Measurements from ENCODE around the gene ABCG2.

The ABCG2 gene

DNA sequence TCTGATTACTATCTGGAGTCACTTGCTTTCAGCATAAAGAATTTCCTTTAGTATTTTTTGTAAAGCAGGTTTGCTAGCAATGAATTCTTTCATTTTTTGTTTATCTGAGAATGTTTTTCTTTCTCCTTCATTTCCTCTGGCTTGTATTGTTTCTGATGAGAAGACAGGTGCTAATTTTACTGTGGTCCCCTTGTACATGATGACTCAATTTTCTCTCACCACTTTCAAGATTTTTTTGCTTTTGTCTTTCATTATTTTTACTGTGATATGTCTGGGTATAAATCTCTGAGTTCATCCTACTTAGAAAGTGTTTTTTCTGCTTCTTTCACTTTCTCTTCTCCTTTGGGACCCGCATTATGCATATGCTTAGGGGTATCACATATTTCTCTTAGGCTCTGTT is 88.4 kb downstream of the ABCG2 start:
- DNase-seq (ENCODE audit: low spot score): no peak
- TF ChIP-seq, protein P1, sequence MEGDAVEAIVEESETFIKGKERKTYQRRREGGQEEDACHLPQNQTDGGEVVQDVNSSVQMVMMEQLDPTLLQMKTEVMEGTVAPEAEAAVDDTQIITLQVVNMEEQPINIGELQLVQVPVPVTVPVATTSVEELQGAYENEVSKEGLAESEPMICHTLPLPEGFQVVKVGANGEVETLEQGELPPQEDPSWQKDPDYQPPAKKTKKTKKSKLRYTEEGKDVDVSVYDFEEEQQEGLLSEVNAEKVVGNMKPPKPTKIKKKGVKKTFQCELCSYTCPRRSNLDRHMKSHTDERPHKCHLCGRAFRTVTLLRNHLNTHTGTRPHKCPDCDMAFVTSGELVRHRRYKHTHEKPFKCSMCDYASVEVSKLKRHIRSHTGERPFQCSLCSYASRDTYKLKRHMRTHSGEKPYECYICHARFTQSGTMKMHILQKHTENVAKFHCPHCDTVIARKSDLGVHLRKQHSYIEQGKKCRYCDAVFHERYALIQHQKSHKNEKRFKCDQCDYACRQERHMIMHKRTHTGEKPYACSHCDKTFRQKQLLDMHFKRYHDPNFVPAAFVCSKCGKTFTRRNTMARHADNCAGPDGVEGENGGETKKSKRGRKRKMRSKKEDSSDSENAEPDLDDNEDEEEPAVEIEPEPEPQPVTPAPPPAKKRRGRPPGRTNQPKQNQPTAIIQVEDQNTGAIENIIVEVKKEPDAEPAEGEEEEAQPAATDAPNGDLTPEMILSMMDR (IDR thresholded peaks at IDR 0.05; ENCODE audit: extremely low read depth, missing control alignments): no peak

DNA sequence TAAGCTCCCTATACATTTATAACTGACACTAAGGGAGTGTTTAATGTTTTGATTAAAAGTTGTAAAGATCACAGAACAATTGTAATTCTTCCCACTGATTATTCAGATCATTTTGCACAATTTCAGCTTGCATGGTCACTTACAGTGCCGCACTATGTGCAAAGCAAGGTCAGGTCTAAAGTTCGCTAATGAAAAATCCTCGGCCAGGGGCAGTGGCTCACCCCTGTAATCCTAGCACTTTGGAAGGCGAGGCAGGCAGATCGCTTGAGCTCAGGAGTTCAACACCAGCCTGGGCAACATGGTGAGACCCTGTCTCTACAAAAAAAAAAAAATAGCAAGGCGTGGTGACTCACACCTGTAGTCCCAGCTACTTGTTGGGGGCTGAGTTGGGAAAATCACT is 94.0 kb downstream of the ABCG2 start:
- TF ChIP-seq, protein P1 (IDR thresholded peaks at IDR 0.05; ENCODE audit: extremely low read depth, missing control alignments): no peak
- DNase-seq (ENCODE audit: low spot score): no peak

DNA sequence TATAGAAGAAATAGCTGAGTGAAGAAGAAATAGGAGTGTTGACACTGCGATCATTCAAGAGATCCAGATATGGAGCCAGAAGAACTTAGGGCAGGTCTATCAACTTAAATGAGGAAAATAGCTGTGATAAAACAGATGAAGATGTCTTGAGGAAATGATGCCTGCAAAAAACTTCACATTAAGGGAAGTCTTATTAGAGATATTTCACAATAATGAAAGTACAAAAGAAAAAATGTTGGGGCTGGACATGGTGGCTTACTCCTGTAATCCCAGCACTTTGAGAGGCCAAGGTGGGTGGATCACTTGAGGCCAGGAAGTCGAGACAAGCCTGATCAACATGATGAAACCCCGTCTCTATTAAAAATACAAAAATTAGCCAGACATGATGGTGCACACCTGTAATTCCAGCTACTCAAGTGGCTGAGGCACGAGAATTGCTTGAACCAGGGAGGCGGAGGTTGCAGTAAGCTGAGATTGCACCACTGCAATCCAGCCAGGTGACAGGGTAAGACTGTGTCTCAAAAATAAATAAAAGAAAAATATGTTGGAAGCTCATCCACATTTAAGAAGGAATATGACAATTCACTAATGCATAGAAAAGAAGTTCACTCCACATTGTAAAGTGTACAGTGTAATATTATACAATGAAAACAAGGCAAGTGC is 94.7 kb downstream of the ABCG2 start:
- no peak for DNase-seq (ENCODE audit: low spot score)
- TF ChIP-seq, protein P1 (IDR thresholded peaks at IDR 0.05; ENCODE audit: extremely low read depth, missing control alignments): no peak

DNA sequence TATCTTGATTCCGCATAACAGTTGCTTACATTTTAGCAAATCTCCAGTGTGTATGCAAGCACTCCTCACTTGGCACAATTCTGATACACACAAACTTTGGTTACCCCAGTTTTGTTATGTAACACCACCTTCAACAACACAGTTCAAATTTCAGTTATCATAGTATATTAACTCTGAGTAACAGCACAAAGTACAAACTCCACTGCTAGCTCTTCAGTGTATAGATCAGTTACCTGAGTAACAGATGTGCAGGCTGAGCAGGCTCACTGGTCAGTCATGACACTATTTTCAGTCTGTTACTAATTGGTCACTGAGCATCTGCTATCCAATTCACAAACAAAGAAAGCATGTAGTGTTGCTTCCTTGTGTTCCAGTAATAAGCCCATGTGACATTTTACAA is 95.6 kb downstream of the ABCG2 start:
- no peak for DNase-seq (ENCODE audit: low spot score)
- TF ChIP-seq, protein P1 (IDR thresholded peaks at IDR 0.05; ENCODE audit: extremely low read depth, missing control alignments): no peak

DNA sequence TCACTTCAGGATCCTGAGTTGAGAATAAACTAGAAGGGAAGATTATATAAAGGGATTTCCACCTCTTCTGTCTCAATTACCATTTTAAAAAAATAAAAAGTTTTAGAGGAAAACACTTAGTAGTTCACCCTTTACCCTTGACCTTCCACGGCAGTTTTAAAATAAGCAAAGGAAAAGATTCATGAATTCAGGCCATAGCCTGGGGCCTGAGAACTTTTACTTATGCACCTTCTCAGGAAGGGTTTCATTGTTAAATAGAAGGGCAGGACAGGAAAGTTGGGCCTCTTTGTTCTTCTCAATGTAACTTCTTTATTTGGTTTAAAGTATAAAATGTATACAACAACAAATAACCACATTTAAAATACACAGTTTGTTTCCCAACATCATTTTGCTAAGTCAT is 96.1 kb downstream of the ABCG2 start:
- TF ChIP-seq, protein P1 (IDR thresholded peaks at IDR 0.05; ENCODE audit: extremely low read depth, missing control alignments): no peak
- DNase-seq (ENCODE audit: low spot score): no peak

DNA sequence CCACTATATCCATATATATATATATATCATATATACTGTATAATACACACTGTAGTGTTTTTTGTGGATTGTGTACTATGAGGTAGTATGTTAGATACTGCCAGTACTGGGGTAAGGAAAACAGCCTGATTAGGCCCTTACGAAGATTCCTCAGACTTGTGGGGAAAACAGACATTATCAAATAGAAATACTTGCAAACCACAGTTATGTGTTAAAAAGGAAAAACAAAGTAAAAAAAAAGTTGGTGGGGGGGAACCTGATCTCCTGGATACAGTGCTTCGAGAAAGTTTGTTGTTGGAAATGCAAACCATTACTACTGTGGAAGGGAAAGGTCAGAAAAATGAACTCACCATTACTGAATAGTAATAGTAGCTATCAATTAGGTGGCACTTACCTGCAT is 98.0 kb downstream of the ABCG2 start:
- TF ChIP-seq, protein P1 (IDR thresholded peaks at IDR 0.05; ENCODE audit: extremely low read depth, missing control alignments): no peak
- no peak for DNase-seq (ENCODE audit: low spot score)

DNA sequence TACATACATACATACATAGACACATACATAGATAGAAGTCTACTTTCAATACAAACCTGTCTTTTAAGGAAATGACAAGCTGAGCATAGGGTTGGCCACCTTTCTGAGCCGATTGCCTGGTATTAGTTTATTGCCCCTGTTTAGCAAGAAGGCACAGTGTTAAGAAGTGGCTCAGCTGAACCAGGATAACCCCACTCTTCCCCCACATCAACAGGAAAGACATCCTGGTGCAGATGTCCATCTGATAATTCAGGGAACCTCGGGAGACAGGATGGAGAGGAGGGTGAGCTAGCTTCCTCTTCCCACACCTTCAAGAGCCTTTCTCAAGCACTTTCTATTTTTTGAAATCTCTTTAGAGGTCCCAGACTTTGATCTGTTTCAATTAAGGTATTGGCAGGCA is 98.7 kb downstream of the ABCG2 start:
- DNase-seq (ENCODE audit: low spot score): no peak
- TF ChIP-seq, protein P1 (IDR thresholded peaks at IDR 0.05; ENCODE audit: extremely low read depth, missing control alignments): no peak

Data from GM20000 (cell line).